GM18858 (cell line): ENCODE measurements around the gene ICE1.
"Not testable (repeated sequence)": the region's sequence is repeated elsewhere in the genome, so short reads cannot be mapped to it uniquely, and the experiment has no call there.

Experiments
- ATAC-seq: cut with Tn5 transposase; IDR thresholded peaks from one replicate; pipeline ENCODE4 v1.9.1; 2021; ENCODE audit not compliant: unreplicated experiment

ICE1 gene

DNA sequence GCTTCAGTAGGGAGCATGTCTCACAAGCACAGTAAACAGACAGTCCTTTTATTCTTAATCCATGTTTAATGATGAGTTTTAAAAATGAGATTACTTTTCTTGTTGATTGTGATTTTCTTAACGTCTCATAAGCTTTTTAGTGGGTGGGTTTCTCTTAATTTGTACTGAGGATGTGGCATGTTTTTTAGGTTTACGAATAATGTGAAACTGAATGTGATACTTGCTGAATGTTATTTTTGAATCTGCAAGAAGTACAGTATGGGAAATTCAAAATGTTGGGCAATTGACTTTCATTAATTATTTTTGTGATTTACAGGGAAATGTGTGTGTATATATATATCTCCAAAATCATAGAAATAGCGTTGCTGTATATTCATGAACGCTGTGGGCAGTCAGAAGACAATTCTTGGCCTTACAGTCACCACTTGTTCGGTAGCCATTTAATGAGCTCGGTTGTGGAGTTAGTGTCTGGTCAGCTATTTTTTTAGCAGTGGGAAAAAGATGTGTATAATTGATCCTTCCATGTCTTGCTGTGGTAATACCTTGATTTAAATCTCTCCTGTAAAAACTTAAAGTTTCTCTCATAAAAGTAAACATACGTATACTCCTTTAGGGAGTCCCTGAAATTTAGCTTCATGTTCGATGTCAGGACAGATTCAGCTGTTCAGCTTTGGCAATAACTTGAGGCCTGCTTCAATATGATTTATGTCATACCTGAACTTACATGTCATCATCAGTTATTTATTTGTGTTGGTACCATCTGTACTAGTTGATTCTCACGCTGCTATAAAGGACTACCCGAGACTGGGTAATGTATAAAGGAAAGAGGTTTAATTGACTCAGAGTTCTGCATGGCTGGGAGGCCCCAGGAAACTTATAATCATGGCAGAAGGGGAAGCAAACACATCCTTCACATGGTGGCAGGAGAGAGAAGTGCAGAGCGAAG is 15.0 kb downstream of the ICE1 start:
- peak; percentile 67 for ATAC-seq

GRCh38 chr5:5451863-5452262 is 29.4 kb downstream of the ICE1 start:
- no peak for ATAC-seq

- ATAC-seq: no peak
Observed at GRCh38 chr5:5453131-5453530, 30.7 kb downstream of the ICE1 start.

DNA sequence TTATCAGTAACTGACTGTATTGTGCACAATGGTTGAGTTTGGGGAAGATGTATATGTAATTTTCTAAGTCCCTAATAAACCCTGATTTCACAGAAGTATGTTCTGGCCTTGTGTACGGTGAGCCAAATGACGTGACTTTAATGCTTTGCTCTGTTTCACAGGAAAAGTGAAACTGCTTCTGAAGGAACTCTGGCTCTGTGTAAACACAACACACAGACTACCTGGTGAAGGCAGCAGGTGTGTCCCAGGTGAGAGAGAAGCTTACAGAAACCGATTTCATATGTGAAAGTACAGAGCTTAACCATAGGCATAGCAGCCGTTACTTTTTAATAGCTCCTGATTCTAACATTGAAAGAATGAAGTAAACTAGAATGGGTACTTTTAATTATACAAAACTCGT is 31.9 kb downstream of the ICE1 start:
- ATAC-seq: no peak

DNA sequence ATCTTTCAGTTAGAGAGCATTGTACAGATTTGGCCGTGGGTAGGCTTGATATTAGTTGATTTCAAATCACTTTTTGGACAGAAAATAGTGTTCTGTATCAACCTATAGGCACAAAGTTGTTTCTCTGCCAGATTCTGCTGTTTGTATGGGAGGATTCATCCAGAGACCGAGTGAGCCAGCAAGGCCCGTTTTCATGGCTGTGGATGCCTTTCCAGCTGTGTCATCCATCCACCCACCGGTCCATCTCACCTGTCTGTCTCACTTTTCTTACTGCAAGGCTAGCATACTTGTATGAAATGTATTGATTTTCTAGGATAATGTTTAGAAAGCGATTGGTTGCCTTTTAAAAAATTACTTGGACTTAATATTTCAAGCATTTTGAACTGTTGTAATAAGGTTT is 34.4 kb downstream of the ICE1 start:
- no peak for ATAC-seq

DNA sequence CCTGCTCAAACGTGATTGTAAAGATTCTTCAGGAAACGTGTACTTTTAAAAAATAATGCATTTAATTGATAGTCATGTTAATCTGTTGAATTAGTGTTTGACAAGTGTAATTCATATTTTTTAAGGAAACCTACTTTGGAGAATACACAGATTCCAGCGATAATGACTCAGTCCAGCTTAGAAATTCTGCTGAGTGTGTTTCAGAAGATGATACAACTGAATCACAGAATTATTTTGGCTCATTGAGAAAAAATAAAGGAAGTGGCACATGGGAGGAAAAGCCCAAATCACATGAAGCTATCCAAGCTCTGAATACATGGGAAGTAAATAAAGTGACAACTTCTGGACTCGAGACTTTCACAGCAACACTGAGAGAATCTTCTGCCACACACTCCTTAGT is 37.8 kb downstream of the ICE1 start:
- no peak for ATAC-seq

GRCh38 chr5:5461012-5461411 is 38.5 kb downstream of the ICE1 start:
- no peak for ATAC-seq

GRCh38 chr5:5464036-5464715 is 41.7 kb downstream of the ICE1 start:
- no peak for ATAC-seq

DNA sequence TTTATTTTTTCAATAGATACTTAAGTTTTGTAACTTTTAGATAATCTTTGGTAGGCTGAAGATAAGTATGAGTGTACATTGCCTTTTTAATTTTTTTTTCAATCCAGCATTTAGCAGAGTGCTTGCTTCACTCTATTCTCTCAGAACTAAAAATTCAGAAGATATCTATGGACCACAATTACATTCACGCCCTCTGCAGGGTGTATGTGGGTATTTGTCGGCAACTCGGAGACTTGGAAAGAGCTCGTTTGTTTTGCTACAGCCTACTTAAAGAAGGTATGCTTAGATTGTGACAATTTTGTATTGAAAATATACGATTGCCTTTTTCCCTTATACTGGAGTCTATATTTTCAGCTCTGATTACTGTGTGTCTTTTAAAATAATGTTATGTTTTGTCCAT is 43.8 kb downstream of the ICE1 start:
- no peak for ATAC-seq

GRCh38 chr5:5467737-5468136 is 45.3 kb downstream of the ICE1 start:
- ATAC-seq: no peak

DNA sequence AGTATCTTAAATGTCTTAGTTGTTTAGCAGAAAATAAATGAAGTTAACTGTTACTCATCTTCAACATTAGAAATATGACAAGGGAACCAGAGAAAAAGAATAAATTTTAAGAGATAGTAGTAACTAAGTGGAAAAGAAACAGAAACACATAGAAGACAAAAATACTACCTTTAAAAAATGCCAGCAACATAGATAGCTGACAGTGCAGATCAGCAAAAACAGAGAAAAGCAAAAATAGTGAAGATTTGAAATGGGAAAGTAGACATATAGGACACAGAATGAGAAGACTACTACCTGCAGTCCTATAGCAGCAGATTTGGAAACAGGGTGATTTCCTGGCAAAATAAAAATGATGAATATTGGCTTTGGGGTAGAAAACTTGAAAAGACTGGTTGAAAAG is 48.5 kb downstream of the ICE1 start:
- no peak for ATAC-seq

GRCh38 chr5:5473226-5473625 is 50.7 kb downstream of the ICE1 start:
- ATAC-seq: no peak

DNA sequence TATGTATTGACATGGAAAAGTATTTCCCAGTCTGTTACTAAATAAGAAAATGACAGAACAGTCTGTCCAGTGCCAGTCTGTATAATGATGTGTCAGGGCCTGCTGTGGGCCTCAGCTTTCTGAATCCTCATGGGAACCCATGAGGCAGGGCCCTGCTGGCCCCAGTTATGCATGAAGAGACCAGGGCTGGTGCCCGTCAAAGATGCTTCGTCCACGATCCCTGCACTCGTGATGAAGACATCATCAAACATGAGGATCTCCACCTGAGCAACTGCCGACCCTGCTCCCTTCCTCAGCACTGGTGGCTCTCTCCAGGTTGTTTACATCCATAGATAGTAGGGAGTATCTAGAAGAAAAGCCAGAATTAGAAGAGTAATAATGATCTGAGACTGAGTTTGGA is 52.5 kb downstream of the ICE1 start:
- no peak for ATAC-seq

- ATAC-seq: no peak
Observed at GRCh38 chr5:5475975-5476374, 53.5 kb downstream of the ICE1 start.

DNA sequence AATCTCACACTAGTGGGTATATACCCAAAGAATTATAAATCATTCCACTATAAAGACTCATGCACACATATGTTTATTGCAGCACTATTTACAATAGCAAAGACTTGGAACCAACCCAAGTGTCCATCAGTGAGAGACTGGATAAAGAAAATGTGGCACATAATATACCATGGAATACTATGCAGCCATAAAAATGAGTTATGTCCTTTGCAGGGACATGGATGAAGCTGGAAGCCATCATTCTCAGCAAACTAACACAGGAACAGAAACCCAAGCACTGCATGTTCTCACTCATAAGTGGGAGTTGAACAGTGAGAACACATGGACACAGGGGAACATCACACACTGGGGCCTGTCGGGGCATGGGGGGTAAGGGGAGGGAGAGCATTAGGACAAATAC is 57.1 kb downstream of the ICE1 start:
- not testable (repeated sequence) for ATAC-seq

DNA sequence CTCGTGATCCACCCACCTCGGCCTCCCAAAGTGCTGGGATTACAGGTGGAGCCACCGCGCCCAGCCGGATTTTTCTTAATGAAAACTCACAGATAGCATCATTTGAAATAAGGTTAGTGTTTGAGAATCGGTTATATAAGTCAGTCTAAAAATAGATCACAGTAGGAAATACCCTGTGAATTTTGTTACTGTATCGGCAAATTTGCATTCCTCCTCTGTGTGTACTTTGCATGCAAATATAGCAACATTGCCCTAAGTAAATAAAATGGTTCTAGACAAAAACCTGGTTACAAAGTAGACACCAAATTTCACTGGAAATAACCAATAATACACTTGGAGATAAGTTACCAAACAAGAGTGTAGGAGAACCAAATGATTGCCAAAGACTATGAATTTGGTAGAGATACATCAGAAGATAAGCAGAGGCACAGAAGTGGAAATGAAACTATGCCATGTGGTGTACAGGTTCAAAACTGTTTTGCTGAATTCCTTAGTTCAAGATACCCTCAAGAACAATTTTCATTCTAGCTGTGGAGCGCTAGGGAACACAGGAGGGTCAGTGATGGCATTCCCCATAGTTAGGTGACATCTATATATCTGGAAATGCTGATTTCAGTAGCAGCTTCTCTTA is 58.1 kb downstream of the ICE1 start:
- ATAC-seq: no peak

- no peak for ATAC-seq
Observed at GRCh38 chr5:5481206-5481605, 58.7 kb downstream of the ICE1 start.

- no peak for ATAC-seq
Observed at GRCh38 chr5:5481633-5482032, 59.2 kb downstream of the ICE1 start.

- no peak for ATAC-seq
Observed at GRCh38 chr5:5483350-5483749, 60.9 kb downstream of the ICE1 start.

- ATAC-seq: no peak
Observed at GRCh38 chr5:5483880-5484598, 61.6 kb downstream of the ICE1 start.

GRCh38 chr5:5486122-5486521 is 63.6 kb downstream of the ICE1 start:
- ATAC-seq: no peak
